HepG2 (cell line): ENCODE data around the gene ZNF541. TPM values are rescaled to one million over a fixed set of nuclear protein-coding genes. Genes with fewer than 3 reads are reported as not detected.

Experiments
- ATF1 ChIP-seq: IDR thresholded peaks from 2 replicates; pipeline ENCODE4 v1.6.1; 2016; ENCODE audit warnings: mild to moderate bottlenecking, control low read depth
- BCL3 ChIP-seq: sonication (generic); formaldehyde crosslinking; IDR thresholded peaks from 2 replicates; pipeline ENCODE4 v1.5.1; 2020; ENCODE audit warnings: mild to moderate bottlenecking, missing genetic modification reagents, moderate library complexity
- BRF2 ChIP-seq: sonication (generic); formaldehyde crosslinking; IDR thresholded peaks from 2 replicates; pipeline ENCODE4 v1.8.1; 2022; ENCODE audit warnings: mild to moderate bottlenecking, missing genetic modification reagents
- GMEB2 ChIP-seq: IDR thresholded peaks from 2 replicates; pipeline ENCODE4 v1.6.1; 2016; ENCODE audit warnings: missing biosample characterization, missing genetic modification reagents, low read depth
- KLF9 ChIP-seq: IDR thresholded peaks from 2 replicates; pipeline ENCODE4 v1.6.1; 2016; ENCODE audit warnings: low read depth
- MAFK ChIP-seq, 2 experiments: IDR thresholded peaks in 1 of 2; conservative IDR thresholded peaks in 1 of 2; 2 replicates each; pipeline ENCODE4 v1.6.1; 2011; ENCODE audit warnings: improper control_type of control experiment in 2 of 2, low read length in 2 of 2
- MED1 ChIP-seq: sonication (generic); formaldehyde crosslinking; IDR thresholded peaks from 2 replicates; pipeline ENCODE4 v1.4.0; 2020; ENCODE audit warnings: missing genetic modification reagents
- NFYB ChIP-seq: sonication (generic); formaldehyde crosslinking; IDR thresholded peaks from 2 replicates; pipeline ENCODE4 v1.4.0; 2020; ENCODE audit warnings: missing genetic modification reagents
- REPIN1 ChIP-seq: sonication (generic); formaldehyde crosslinking; IDR thresholded peaks from 2 replicates; pipeline ENCODE4 v1.8.0; 2022; ENCODE audit warnings: missing genetic modification reagents, low read depth, mild to moderate bottlenecking, borderline replicate concordance
- RXRB ChIP-seq: IDR thresholded peaks from 2 replicates; pipeline ENCODE4 v1.6.1; 2016; ENCODE audit warnings: borderline replicate concordance, missing genetic modification reagents, missing compliant biosample characterization
- SP1 ChIP-seq, 2 experiments: fragments of 450-650 bp in 1 of 2; sonication (generic) in 1 of 2; formaldehyde crosslinking in 1 of 2; IDR thresholded peaks; 2 replicates each; pipeline versions ENCODE4 v1.4.0 to v1.6.1; 2016 to 2020; ENCODE audit warnings: missing genetic modification reagents in 1 of 2
- TARDBP ChIP-seq: sonication (generic); formaldehyde crosslinking; IDR thresholded peaks from 2 replicates; pipeline ENCODE4 v1.8.0; 2022; ENCODE audit warnings: mild to moderate bottlenecking, missing genetic modification reagents
- TEAD2 ChIP-seq: sonication (generic); formaldehyde crosslinking; IDR thresholded peaks from 2 replicates; pipeline ENCODE4 v1.9.0; 2021; ENCODE audit warnings: missing genetic modification reagents
- THYN1 ChIP-seq: sonication (generic); formaldehyde crosslinking; IDR thresholded peaks from 2 replicates; pipeline ENCODE4 v1.8.1; 2023; ENCODE audit warnings: low read depth, mild to moderate bottlenecking, moderate library complexity, missing genetic modification reagents, borderline replicate concordance
- ZBTB46 ChIP-seq: sonication (generic); formaldehyde crosslinking; IDR thresholded peaks from 2 replicates; pipeline ENCODE4 v1.4.0; 2020; ENCODE audit warnings: mild to moderate bottlenecking, missing genetic modification reagents, borderline replicate concordance
- ZKSCAN5 ChIP-seq: sonication (generic); formaldehyde crosslinking; IDR thresholded peaks from 2 replicates; pipeline ENCODE4 v1.5.1; 2020; ENCODE audit warnings: mild to moderate bottlenecking, missing genetic modification reagents
- ZMYM4 ChIP-seq: sonication (generic); formaldehyde crosslinking; IDR thresholded peaks from 2 replicates; pipeline ENCODE4 v1.8.1; 2023; ENCODE audit warnings: mild to moderate bottlenecking, missing genetic modification reagents
- ZNF335 ChIP-seq: sonication (generic); formaldehyde crosslinking; IDR thresholded peaks from 2 replicates; pipeline ENCODE4 v1.4.0; 2020; ENCODE audit warnings: missing genetic modification reagents
- ZNF354B ChIP-seq: sonication (generic); formaldehyde crosslinking; IDR thresholded peaks from 2 replicates; pipeline ENCODE4 v1.8.0; 2022; ENCODE audit warnings: mild to moderate bottlenecking, missing genetic modification reagents
- ZNF552 ChIP-seq: sonication (generic); formaldehyde crosslinking; IDR thresholded peaks from 2 replicates; pipeline ENCODE4 v1.9.0; 2022; ENCODE audit warnings: missing genetic modification reagents, mild to moderate bottlenecking, borderline replicate concordance
- ZNF558 ChIP-seq: sonication (generic); formaldehyde crosslinking; IDR thresholded peaks from 2 replicates; pipeline ENCODE4 v1.9.0; 2022; ENCODE audit warnings: mild to moderate bottlenecking, missing genetic modification reagents, borderline replicate concordance
- ZNF576 ChIP-seq: sonication (generic); formaldehyde crosslinking; IDR thresholded peaks from 2 replicates; pipeline ENCODE4 v1.4.0; 2020; ENCODE audit warnings: mild to moderate bottlenecking, missing genetic modification reagents
- ZNF777 ChIP-seq: sonication (generic); formaldehyde crosslinking; IDR thresholded peaks from 2 replicates; pipeline ENCODE4 v1.4.0; 2020; ENCODE audit warnings: missing genetic modification reagents
- polyA plus RNA-seq, 8 experiments: library from polyadenylated mRNA; depleted of rRNA in 3 of 8; stranded (reverse) in 7 of 8; unstranded in 1 of 8; fragments of >200 nt; fragmentation: Illumina TruSeq in 4 of 8; extraction: Trizol in 4 of 8; gene quantifications; 2 replicates each; pipeline versions ENCODE4 v1.2.1 to v1.2.3, GENCODE V29; 2011 to 2016; ENCODE audit warnings: low read depth in 4 of 8, missing spikeins in 1 of 8, mixed read lengths in 1 of 8; ENCODE audit not compliant: insufficient read depth in 1 of 8
- total RNA-seq, 5 experiments: library from RNA; depleted of rRNA; stranded (reverse); fragments of >200 nt; fragmentation: Illumina TruSeq; extraction: Trizol; gene quantifications; 2 replicates each; pipeline ENCODE4 v1.2.3, GENCODE V29; 2016; ENCODE audit warnings: low read depth in 1 of 5

ZNF541 gene
- total and polyA plus RNA-seq, 2 of the 13 experiments (the other 11 are each of a cell fraction or from before 2014, with no cell fraction given), result 0.03 to 0.04 TPM

- TF ChIP-seq ZMYM4 (CRISPR knock-in tag) (no peak; the same call in 1 of the 2 replicates), TARDBP (CRISPR knock-in tag) (no peak), ZNF777 (no peak), KLF9 (no peak), ZNF354B (no peak), BCL3 (CRISPR knock-in tag) (no peak), RXRB (CRISPR knock-in tag) (no peak; the same call in 1 of the 2 replicates), MAFK (conservative IDR thresholded peaks at IDR 0.05 in 1 of 2, IDR thresholded peaks at IDR 0.05 in 1 of 2; ENCODE audit: low read length in 2 of 2) (no peak), ZKSCAN5 (CRISPR knock-in tag) (no peak), NFYB (CRISPR knock-in tag) (no peak), TEAD2 (no peak), GMEB2 (no peak), ZNF335 (CRISPR knock-in tag) (peak; percentile 91), ATF1 (CRISPR knock-in tag) (no peak), THYN1 (no peak), SP1 (IDR thresholded peaks at IDR 0.05) (no peak), SP1 (CRISPR knock-in tag; IDR thresholded peaks at IDR 0.05) (no peak), MED1 (CRISPR knock-in tag) (peak; percentile 46; the same call in 1 of the 2 replicates), ZNF576 (CRISPR knock-in tag) (peak; percentile 52; the same call in 1 of the 2 replicates), ZBTB46 (CRISPR knock-in tag) (no peak), BRF2 (CRISPR knock-in tag) (no peak), REPIN1 (CRISPR knock-in tag) (no peak), ZNF558 (CRISPR knock-in tag) (no peak), ZNF552 (CRISPR knock-in tag) (no peak)
These were observed 37.3 kb upstream of the ZNF541 start (continued) for GRCh38 chr19:47609906-47610894.
